ENCODE measurements around the gene SIGLEC10. TPM values are rescaled to one million over a fixed set of nuclear protein-coding genes. Genes with fewer than 3 reads are reported as not detected.
"Not testable (repeated sequence)": the region's sequence is repeated elsewhere in the genome, so short reads cannot be mapped to it uniquely, and the experiment has no call there.

SIGLEC10 gene
- total RNA-seq, 5 donors from 2014 or later (not counting 1 experiment from before 2014, with no cell fraction given), result 0.67 to 6.7 (median 1.8) TPM

GRCh38 chr19:51399936-51400335 is 17.5 kb downstream of the SIGLEC10 start:
- H3K27me3 ChIP-seq (replicated peaks in 1 of 2; ENCODE audit: control insufficient read depth in 2 of 2, extremely low read depth in 1 of 2, insufficient read depth in 2 of 2, low read length in 1 of 2); POLR2A ChIA-PET; H3K27ac Mint-ChIP-seq; ATAC-seq (replicated peaks in 1 of 4); H3K27me3 Mint-ChIP-seq; H3K36me3 ChIP-seq (ENCODE audit: control insufficient read depth in 2 of 2, extremely low read depth in 1 of 2, insufficient read depth in 1 of 2, low read length in 1 of 2); H3K4me3 Mint-ChIP-seq; H3K9me3 ChIP-seq; H3K27ac ChIP-seq (ENCODE audit: low read length); H3K4me1 Mint-ChIP-seq; DNase-seq; H3K4me3 ChIP-seq (ENCODE audit: control insufficient read depth in 1 of 2, extremely low read depth in 1 of 2, low read length in 1 of 2): not testable (repeated sequence)
- 85% methylated on average over 4 of the region's 7 CpGs for WGBS (ENCODE audit: insufficient coverage)
- CTCF ChIA-PET, result interaction anchor here in 1 of 2 donors (0.7 kb wide), 1 partner anchor 19 kb away, joined by 6 read pairs; no protein-coding TSS in a partner anchor
- H3K4me1 ChIP-seq (ENCODE audit: control insufficient read depth in 1 of 2, extremely low read depth in 1 of 2, insufficient read depth in 2 of 2, low read length in 2 of 2), result peaks cover 0 to 10% of the 10 kb centered on the region in 2 experiments
- Mint-ChIP-seq H3K9me3 (peaks cover 6 to 20% (median 7%) of the 10 kb centered on the region in 3 donors), H3K36me3 (peaks cover 13% of the 10 kb centered on the region)

- ChIA-PET CTCF (interaction anchor here (0.6 to 0.7 kb wide), 2 partner anchors 18 to 20 kb away, joined by 5 to 6 read pairs; partner anchors contain the start of gene SIGLEC10 (in 1 of the 2)), POLR2A (no interaction called here)
- H3K9me3 Mint-ChIP-seq, result peaks cover 6 to 20% (median 7%) of the 10 kb centered on the region in 3 donors
- DNase-seq, result no peak
- peaks cover 13% of the 10 kb centered on the region for H3K36me3 Mint-ChIP-seq
- H3K27ac Mint-ChIP-seq, result no peak overlapping the region
- no peaks in the 10 kb centered on the region for H3K27me3 Mint-ChIP-seq
- Histone ChIP-seq H3K4me3 (ENCODE audit: control insufficient read depth in 1 of 2, extremely low read depth in 1 of 2, low read length in 1 of 2) (no peak overlapping the region), H3K36me3 (ENCODE audit: control insufficient read depth in 2 of 2, extremely low read depth in 1 of 2, insufficient read depth in 1 of 2, low read length in 1 of 2) (no peaks in the 10 kb centered on the region), H3K4me1 (ENCODE audit: control insufficient read depth in 1 of 2, extremely low read depth in 1 of 2, insufficient read depth in 2 of 2, low read length in 2 of 2) (peaks cover 0 to 17% of the 10 kb centered on the region in 2 experiments), H3K27me3 (replicated peaks in 1 of 2; ENCODE audit: control insufficient read depth in 2 of 2, extremely low read depth in 1 of 2, insufficient read depth in 2 of 2, low read length in 1 of 2) (no peaks in the 10 kb centered on the region), H3K9me3 (peaks cover 2% of the 10 kb centered on the region), H3K27ac (ENCODE audit: low read length) (no peak overlapping the region)
- no peak overlapping the region for H3K4me3 Mint-ChIP-seq
- peaks cover 10 to 16% (median 11%) of the 10 kb centered on the region in 3 donors for H3K4me1 Mint-ChIP-seq
- ATAC-seq (replicated peaks in 1 of 4), result no peak
- no CpG with 5 or more reads among the region's 5 CpGs for WGBS (ENCODE audit: insufficient coverage)
These were observed 18.2 kb downstream of the SIGLEC10 start for GRCh38 chr19:51399231-51399630.

- peaks cover 6 to 14% (median 7%) of the 10 kb centered on the region in 3 donors for H3K9me3 Mint-ChIP-seq
- no CpG with 5 or more reads among the region's 7 CpGs for WGBS (ENCODE audit: insufficient coverage)
- H3K4me3 ChIP-seq (ENCODE audit: control insufficient read depth in 1 of 2, extremely low read depth in 1 of 2, low read length in 1 of 2), result no peak overlapping the region
- H3K27ac Mint-ChIP-seq, result no peak overlapping the region
- H3K27me3 ChIP-seq (replicated peaks in 1 of 2; ENCODE audit: control insufficient read depth in 2 of 2, extremely low read depth in 1 of 2, insufficient read depth in 2 of 2, low read length in 1 of 2), result no peaks in the 10 kb centered on the region
- DNase-seq (peak in 1 of 35 experiments; percentile 54), ATAC-seq (replicated peaks in 1 of 4) (no peak)
- H3K4me1 ChIP-seq (ENCODE audit: control insufficient read depth in 1 of 2, extremely low read depth in 1 of 2, insufficient read depth in 2 of 2, low read length in 2 of 2), result peaks cover 3 to 25% of the 10 kb centered on the region in 2 experiments
- no peak overlapping the region for H3K27ac ChIP-seq (ENCODE audit: low read length)
- H3K36me3 ChIP-seq (ENCODE audit: control insufficient read depth in 2 of 2, extremely low read depth in 1 of 2, insufficient read depth in 1 of 2, low read length in 1 of 2), result no peaks in the 10 kb centered on the region
- H3K4me3 Mint-ChIP-seq, result no peak overlapping the region
- peaks cover 16 to 22% (median 17%) of the 10 kb centered on the region in 3 donors for H3K4me1 Mint-ChIP-seq
- H3K27me3 Mint-ChIP-seq, result no peaks in the 10 kb centered on the region
- peaks cover 8% of the 10 kb centered on the region for H3K36me3 Mint-ChIP-seq
- POLR2A ChIA-PET, result no interaction called here
- peaks cover 2% of the 10 kb centered on the region for H3K9me3 ChIP-seq
- CTCF ChIA-PET, result interaction anchor here (0.6 to 0.8 kb wide), 4 partner anchors 10 to 82 kb away, joined by 3 to 8 read pairs (median 3); no protein-coding TSS in a partner anchor
These were observed 19.2 kb downstream of the SIGLEC10 start for GRCh38 chr19:51398096-51398704.

GRCh38 chr19:51397453-51397852 is 20.0 kb downstream of the SIGLEC10 start:
- H3K27me3 ChIP-seq (replicated peaks in 1 of 2; ENCODE audit: control insufficient read depth in 2 of 2, extremely low read depth in 1 of 2, insufficient read depth in 2 of 2, low read length in 1 of 2); H3K27ac Mint-ChIP-seq; H3K4me3 Mint-ChIP-seq; H3K4me3 ChIP-seq (ENCODE audit: control insufficient read depth in 1 of 2, extremely low read depth in 1 of 2, low read length in 1 of 2); H3K36me3 ChIP-seq (ENCODE audit: control insufficient read depth in 2 of 2, extremely low read depth in 1 of 2, insufficient read depth in 1 of 2, low read length in 1 of 2); POLR2A ChIA-PET; H3K9me3 Mint-ChIP-seq; H3K36me3 Mint-ChIP-seq; H3K9me3 ChIP-seq; H3K27me3 Mint-ChIP-seq; ATAC-seq (replicated peaks in 1 of 4); H3K27ac ChIP-seq (ENCODE audit: low read length); DNase-seq: not testable (repeated sequence)
- WGBS (ENCODE audit: insufficient coverage), result 98% methylated on average over 6 of the region's 9 CpGs
- H3K4me1 ChIP-seq (ENCODE audit: control insufficient read depth in 1 of 2, extremely low read depth in 1 of 2, insufficient read depth in 2 of 2, low read length in 2 of 2), result peaks cover 3 to 25% of the 10 kb centered on the region in 2 experiments
- CTCF ChIA-PET, result interaction anchor here (0.6 to 0.8 kb wide), 2 partner anchors 9 to 81 kb away, joined by 3 to 8 read pairs; no protein-coding TSS in a partner anchor
- H3K4me1 Mint-ChIP-seq, result peaks cover 16 to 25% (median 20%) of the 10 kb centered on the region in 3 donors

GRCh38 chr19:51396175-51396574 is 21.3 kb downstream of the SIGLEC10 start:
- H3K9me3 Mint-ChIP-seq, result no peaks in the 10 kb centered on the region
- H3K27ac ChIP-seq (ENCODE audit: low read length), result no peak overlapping the region
- no peaks in the 10 kb centered on the region for H3K36me3 ChIP-seq (ENCODE audit: control insufficient read depth in 2 of 2, extremely low read depth in 1 of 2, insufficient read depth in 1 of 2, low read length in 1 of 2)
- H3K4me1 Mint-ChIP-seq, result peaks cover 18 to 29% (median 23%) of the 10 kb centered on the region in 3 donors
- H3K27me3 ChIP-seq (replicated peaks in 1 of 2; ENCODE audit: control insufficient read depth in 2 of 2, extremely low read depth in 1 of 2, insufficient read depth in 2 of 2, low read length in 1 of 2), result no peaks in the 10 kb centered on the region
- no peak overlapping the region for H3K27ac Mint-ChIP-seq
- H3K27me3 Mint-ChIP-seq, result no peaks in the 10 kb centered on the region
- H3K9me3 ChIP-seq, result no peaks in the 10 kb centered on the region
- ATAC-seq (replicated peaks in 1 of 4) (no peak), DNase-seq (no peak)
- no peak overlapping the region for H3K4me3 Mint-ChIP-seq
- ChIA-PET POLR2A (interaction anchor here in 1 of 2 donors (0.5 kb wide), 1 partner anchor 677 kb away, joined by 3 read pairs; no protein-coding TSS in a partner anchor), CTCF (interaction anchor here in 1 of 2 donors (0.7 to 1.1 kb wide), 2 partner anchors 8 to 29 kb away, joined by 4 read pairs; no protein-coding TSS in a partner anchor)
- WGBS (ENCODE audit: insufficient coverage), result 100% methylated on average over 2 of the region's 2 CpGs
- H3K4me3 ChIP-seq (ENCODE audit: control insufficient read depth in 1 of 2, extremely low read depth in 1 of 2, low read length in 1 of 2), result no peak overlapping the region
- peaks cover 3 to 26% of the 10 kb centered on the region in 2 experiments for H3K4me1 ChIP-seq (ENCODE audit: control insufficient read depth in 1 of 2, extremely low read depth in 1 of 2, insufficient read depth in 2 of 2, low read length in 2 of 2)
- H3K36me3 Mint-ChIP-seq, result no peaks in the 10 kb centered on the region

- Mint-ChIP-seq H3K27me3 (no peaks in the 10 kb centered on the region), H3K4me3 (peak overlapping the region; percentile 75 to 84 (median 80)), H3K9me3 (no peaks in the 10 kb centered on the region), H3K4me1 (peaks cover 22 to 34% (median 25%) of the 10 kb centered on the region in 3 donors), H3K36me3 (no peaks in the 10 kb centered on the region), H3K27ac (peak overlapping the region; percentile 88 to 90)
- ChIA-PET POLR2A (interaction anchor here in 1 of 2 donors (0.6 to 1.5 kb wide), 2 partner anchors 22 to 30 kb away, joined by 3 to 4 read pairs; partner anchors contain the start of gene NKG7), CTCF (interaction anchor here in 1 of 2 donors (0.7 to 1.0 kb wide), 4 partner anchors 25 to 77 kb away, joined by 3 to 5 read pairs (median 3); no protein-coding TSS in a partner anchor)
- Histone ChIP-seq H3K4me3 (ENCODE audit: control insufficient read depth in 1 of 2, extremely low read depth in 1 of 2, low read length in 1 of 2) (peak overlapping the region; percentile 66), H3K9me3 (no peaks in the 10 kb centered on the region), H3K27me3 (replicated peaks in 1 of 2; ENCODE audit: control insufficient read depth in 2 of 2, extremely low read depth in 1 of 2, insufficient read depth in 2 of 2, low read length in 1 of 2) (peaks cover 0 to 5% of the 10 kb centered on the region in 2 experiments), H3K27ac (ENCODE audit: low read length) (peak overlapping the region; percentile 82), H3K4me1 (ENCODE audit: control insufficient read depth in 1 of 2, extremely low read depth in 1 of 2, insufficient read depth in 2 of 2, low read length in 2 of 2) (peaks cover 3 to 38% of the 10 kb centered on the region in 2 experiments), H3K36me3 (ENCODE audit: control insufficient read depth in 2 of 2, extremely low read depth in 1 of 2, insufficient read depth in 1 of 2, low read length in 1 of 2) (no peaks in the 10 kb centered on the region)
- DNase-seq (peak; percentile 61 to 94 (median 82)), ATAC-seq (replicated peaks in 1 of 4) (peak; percentile 95 to 96 (median 96))
- 4% methylated on average over 35 of the region's 45 CpGs for WGBS (ENCODE audit: insufficient coverage)
These were observed 23.2 kb downstream of the SIGLEC10 start for GRCh38 chr19:51394050-51394836.

Measured in T-cell (primary cell).